DND-41 (cell line): ENCODE measurements around the gene CTNNA1.

Experiments used
- ATAC-seq: fragments of 200-7000 bp; cut with Tn5 transposase; 3 replicates; pipeline ENCODE4 v1.9.1; 2021; ENCODE audit warnings: low read depth; ENCODE audit not compliant: insufficient read depth
- DNase-seq: peaks from one replicate; pipeline ENCODE4 v3.0.0-alpha.2; 2020
- H2AFZ ChIP-seq: 2 replicates; pipeline ENCODE4 v1.6.0; 2012; ENCODE audit warnings: low read depth, low read length
- H3K27ac ChIP-seq: 2 replicates; pipeline ENCODE4 v1.5.1; 2012; ENCODE audit warnings: low read length, inconsistent platforms
- H3K27me3 ChIP-seq: fragments of 200-600 bp; sonication (generic); 2 replicates; pipeline ENCODE4 v1.6.0; 2012; ENCODE audit warnings: low read length, mild to moderate bottlenecking, inconsistent platforms; ENCODE audit not compliant: insufficient read depth, poor library complexity
- H3K36me3 ChIP-seq: 2 replicates; pipeline ENCODE4 v1.5.1; 2012; ENCODE audit warnings: low read length, inconsistent platforms; ENCODE audit not compliant: insufficient read depth
- H3K4me1 ChIP-seq: 2 replicates; pipeline ENCODE4 v1.5.1; 2012; ENCODE audit warnings: mild to moderate bottlenecking, low read length; ENCODE audit not compliant: insufficient read depth
- H3K4me2 ChIP-seq: 2 replicates; pipeline ENCODE4 v1.6.0; 2012; ENCODE audit warnings: mild to moderate bottlenecking, moderate library complexity, low read length, inconsistent platforms; ENCODE audit not compliant: insufficient read depth
- H3K4me3 ChIP-seq, 2 experiments: fragments of 200-600 bp in 1 of 2; shearing (Covaris generic) in 1 of 2; 2 replicates each; pipeline ENCODE4 v1.5.1; 2012 to 2016; ENCODE audit warnings: inconsistent platforms in 2 of 2, low read length in 2 of 2, mild to moderate bottlenecking in 2 of 2, low read depth in 1 of 2, moderate library complexity in 1 of 2
- H3K79me2 ChIP-seq: 2 replicates; pipeline ENCODE4 v1.6.0; 2012; ENCODE audit warnings: low read length, inconsistent platforms; ENCODE audit not compliant: insufficient read depth
- H3K9ac ChIP-seq: 2 replicates; pipeline ENCODE4 v1.6.0; 2012; ENCODE audit warnings: low read depth, mild to moderate bottlenecking, inconsistent platforms, low read length, moderate library complexity
- H3K9me3 ChIP-seq: 2 replicates; pipeline ENCODE4 v1.5.1; 2012; ENCODE audit warnings: low read length, moderate library complexity, mild to moderate bottlenecking, inconsistent platforms; ENCODE audit not compliant: insufficient read depth, severe bottlenecking
- H4K20me1 ChIP-seq: 2 replicates; pipeline ENCODE4 v1.6.0; 2012; ENCODE audit warnings: low read length; ENCODE audit not compliant: insufficient read depth
- CTCF ChIP-seq: IDR thresholded peaks from 2 replicates; pipeline ENCODE4 v1.5.1; 2012; ENCODE audit warnings: borderline replicate concordance, low read length, moderate library complexity, mild to moderate bottlenecking; ENCODE audit not compliant: poor library complexity, severe bottlenecking; ENCODE audit errors: extremely low read depth
- EZH2 ChIP-seq: IDR thresholded peaks from 3 replicates; pipeline ENCODE4 v1.6.1; 2012; ENCODE audit warnings: borderline replicate concordance, low read depth, mild to moderate bottlenecking, moderate library complexity, low read length, inconsistent platforms; ENCODE audit not compliant: severe bottlenecking

CTNNA1 gene

GRCh38 chr5:138946241-138946623 is 193.0 kb downstream of the CTNNA1 start:
- H3K4me2 ChIP-seq = no peak overlapping the region
- no peak overlapping the region for H3K4me3 ChIP-seq
- no peaks in the 10 kb centered on the region; the same call in 1 of the 2 replicates for H4K20me1 ChIP-seq
- H3K9ac ChIP-seq = no peak overlapping the region
- TF ChIP-seq CTCF = no peak
- no peak for TF ChIP-seq EZH2
- no peak overlapping the region for H2AFZ ChIP-seq
- no peak overlapping the region for H3K27ac ChIP-seq
- no peaks in the 10 kb centered on the region for H3K9me3 ChIP-seq
- no peaks in the 10 kb centered on the region for H3K27me3 ChIP-seq
- peaks cover 12% of the 10 kb centered on the region; the same call in 1 of the 2 replicates for H3K36me3 ChIP-seq
- no peaks in the 10 kb centered on the region for H3K79me2 ChIP-seq
- H3K4me1 ChIP-seq = no peaks in the 10 kb centered on the region
- no peak for DNase-seq
- ATAC-seq = no peak

GRCh38 chr5:138946831-138947560 is 193.8 kb downstream of the CTNNA1 start:
- Histone ChIP-seq H3K27me3 (no peaks in the 10 kb centered on the region), H2AFZ (no peak overlapping the region), H3K9ac (no peak overlapping the region), H3K4me3 (no peak overlapping the region), H3K4me2 (no peak overlapping the region), H3K27ac (no peak overlapping the region), H3K9me3 (no peaks in the 10 kb centered on the region), H4K20me1 (no peaks in the 10 kb centered on the region; the same call in 1 of the 2 replicates), H3K79me2 (no peaks in the 10 kb centered on the region), H3K4me1 (peaks cover under 1% of the 10 kb centered on the region), H3K36me3 (peaks cover 12% of the 10 kb centered on the region; the same call in 1 of the 2 replicates)
- DNase-seq (no peak), ATAC-seq (no peak)
- TF ChIP-seq EZH2 (no peak), CTCF (no peak)

GRCh38 chr5:138947780-138948179 is 194.6 kb downstream of the CTNNA1 start:
- DNase-seq (no peak), ATAC-seq (no peak)
- Histone ChIP-seq H3K27ac (no peak overlapping the region), H2AFZ (no peak overlapping the region), H3K4me2 (no peak overlapping the region), H3K36me3 (peaks cover 12% of the 10 kb centered on the region; the same call in 1 of the 2 replicates), H3K9ac (no peak overlapping the region), H3K4me3 (no peak overlapping the region), H3K4me1 (peaks cover 8% of the 10 kb centered on the region), H4K20me1 (no peaks in the 10 kb centered on the region; the same call in 1 of the 2 replicates), H3K27me3 (no peaks in the 10 kb centered on the region), H3K79me2 (no peaks in the 10 kb centered on the region), H3K9me3 (no peaks in the 10 kb centered on the region)
- no peak for TF ChIP-seq EZH2
- no peak for TF ChIP-seq CTCF
